ENCODE data around the gene DGCR8.

DGCR8 gene

DNA sequence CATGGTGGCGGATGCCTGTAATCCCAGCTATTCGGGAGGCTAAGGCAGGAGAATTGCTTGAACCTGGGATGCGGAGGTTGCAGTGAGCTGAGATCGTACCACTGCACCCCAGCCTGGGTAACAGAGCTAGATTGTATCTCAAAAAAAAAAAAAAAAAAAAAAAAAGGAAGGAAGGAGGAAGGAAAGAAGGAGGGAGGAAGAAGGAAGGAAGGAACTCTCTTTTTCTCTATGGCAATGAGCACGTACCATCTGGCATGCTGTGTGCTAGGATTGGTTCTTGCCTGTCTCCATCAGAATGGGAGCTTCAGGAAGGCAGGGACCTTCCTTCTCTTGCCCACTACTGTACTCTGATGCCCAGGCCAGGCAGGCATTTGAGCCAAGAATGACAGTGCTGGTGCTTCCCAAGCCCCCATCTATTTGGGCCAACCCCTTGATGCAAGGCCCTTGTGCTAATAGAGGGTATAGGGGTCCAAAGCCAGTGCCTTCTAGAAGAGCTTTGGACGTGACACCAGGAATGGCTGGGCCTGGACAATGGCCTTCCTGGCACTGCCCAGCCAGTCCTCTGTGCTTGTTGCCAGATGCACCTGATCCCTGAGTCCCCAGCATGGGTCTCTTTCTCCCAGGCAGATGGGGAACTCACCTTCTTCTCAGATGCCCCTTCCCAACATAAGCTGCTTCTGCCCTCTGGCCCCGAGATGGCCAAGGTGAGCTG lies 10.6 kb upstream of the DGCR8 start:
- DNase-seq, result no peak

DNA sequence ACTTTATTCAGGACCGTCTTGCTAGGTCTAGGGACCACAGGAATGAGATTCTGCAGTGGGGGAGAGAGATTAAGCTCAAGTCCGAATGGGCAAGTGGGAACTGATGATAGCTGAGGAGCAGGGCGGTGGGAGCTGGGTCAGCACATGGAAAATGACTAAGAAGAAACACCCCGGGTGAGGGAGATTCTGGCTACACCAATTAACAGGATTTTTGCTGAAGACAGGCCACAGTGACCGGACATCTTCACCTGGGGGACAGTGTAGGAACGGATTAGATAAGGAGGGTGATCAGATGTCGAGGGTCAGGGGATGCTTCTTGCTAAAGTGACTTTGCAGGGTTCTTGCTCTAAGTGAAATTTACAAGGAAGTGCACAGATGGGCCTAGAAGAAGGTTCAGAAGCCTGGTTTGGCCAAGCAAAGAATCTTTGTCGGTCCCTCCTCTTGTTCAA lies 8.5 kb upstream of the DGCR8 start:
- no peak for DNase-seq

DNA sequence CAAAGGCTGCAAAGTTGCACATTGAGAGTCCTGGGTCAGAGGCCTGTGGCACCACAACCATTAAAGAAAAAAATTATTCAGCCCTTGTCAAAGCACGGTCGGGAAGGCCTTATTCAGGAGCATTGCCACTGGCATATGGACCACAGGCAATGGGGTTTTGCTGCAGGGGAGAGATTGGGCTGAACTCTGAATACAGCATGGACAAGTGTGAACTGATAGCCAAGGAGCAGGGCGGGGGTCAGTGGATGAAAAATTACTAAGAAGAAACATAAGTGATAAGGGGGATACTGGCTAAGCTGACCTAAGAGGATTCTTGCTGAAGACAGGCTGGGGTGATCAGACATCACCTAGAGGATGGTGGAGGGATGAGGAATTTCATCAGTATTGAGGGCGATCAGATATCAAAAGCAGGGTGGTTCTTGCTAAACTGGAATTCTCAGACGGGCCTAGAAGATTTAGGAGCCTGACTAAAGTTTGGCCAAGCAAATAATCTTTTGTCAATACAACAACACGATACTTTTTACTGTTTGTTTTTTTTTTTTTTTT lies 3.3 kb upstream of the DGCR8 start:
- DNase-seq, result peak in 1 of 2 experiments; percentile 2

DNA sequence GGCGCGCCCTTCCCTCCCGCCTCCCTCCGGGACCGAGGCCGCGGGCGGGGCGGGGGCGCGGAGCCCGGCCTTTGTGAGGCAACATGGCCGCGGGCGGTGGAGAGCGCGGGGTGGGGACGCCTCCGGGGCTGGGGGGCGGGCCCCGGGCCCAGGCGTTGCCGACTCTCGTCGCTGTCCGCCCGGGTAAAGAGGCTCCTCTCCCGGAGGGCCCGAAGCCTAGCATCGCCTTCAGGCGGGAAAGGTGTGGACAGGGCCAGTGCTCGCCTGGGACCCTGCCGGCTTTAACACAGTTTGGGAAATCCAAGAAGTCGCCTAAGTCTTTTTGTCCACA lies 369 bp downstream of the DGCR8 start:
- DNase-seq, result peak in 1 of 2 experiments; percentile 12

DNA sequence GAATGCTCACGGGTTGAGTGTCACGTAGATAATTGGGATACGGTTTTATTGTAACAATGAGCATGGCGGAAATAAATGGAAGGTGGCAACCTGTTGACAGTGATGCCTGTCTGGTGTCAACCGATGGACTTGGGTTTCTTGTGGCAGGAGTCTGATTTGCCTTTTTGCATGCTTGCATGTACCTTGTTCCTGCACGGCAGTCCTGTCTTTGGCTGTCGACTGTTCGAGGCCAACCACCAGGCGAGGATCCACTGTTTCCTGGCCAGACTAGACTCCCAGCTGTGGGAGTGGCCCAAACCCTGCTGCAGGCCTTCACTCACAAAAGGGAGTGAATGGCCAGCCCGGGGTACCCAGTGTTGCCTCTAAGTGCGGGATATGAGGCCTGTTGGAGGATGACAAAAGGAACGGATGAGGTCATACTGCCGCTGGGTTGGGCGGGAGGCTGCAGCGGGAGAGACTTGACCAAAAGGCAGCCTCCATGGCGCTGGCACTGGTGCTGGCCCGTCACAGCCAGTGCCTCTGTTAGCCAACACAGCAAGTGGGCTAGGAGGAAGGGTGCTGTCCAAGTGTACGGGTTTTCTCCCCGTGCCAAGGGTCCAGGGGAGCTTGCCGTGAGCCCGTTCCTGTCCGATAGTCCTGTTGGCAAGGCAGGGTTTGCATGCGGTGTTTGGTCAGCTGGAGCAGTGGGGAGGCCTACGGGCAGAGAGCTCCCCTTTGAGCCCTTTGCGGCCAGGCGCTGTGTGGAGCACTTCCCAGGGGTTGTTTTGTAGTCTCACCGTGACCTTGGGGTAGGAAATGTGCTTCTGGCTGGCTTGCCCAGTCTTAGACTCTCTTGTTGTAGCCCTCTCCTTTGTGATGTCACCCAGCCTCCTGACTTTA lies 974 bp downstream of the DGCR8 start:
- peak in 1 of 2 experiments; percentile 12 for DNase-seq

DNA sequence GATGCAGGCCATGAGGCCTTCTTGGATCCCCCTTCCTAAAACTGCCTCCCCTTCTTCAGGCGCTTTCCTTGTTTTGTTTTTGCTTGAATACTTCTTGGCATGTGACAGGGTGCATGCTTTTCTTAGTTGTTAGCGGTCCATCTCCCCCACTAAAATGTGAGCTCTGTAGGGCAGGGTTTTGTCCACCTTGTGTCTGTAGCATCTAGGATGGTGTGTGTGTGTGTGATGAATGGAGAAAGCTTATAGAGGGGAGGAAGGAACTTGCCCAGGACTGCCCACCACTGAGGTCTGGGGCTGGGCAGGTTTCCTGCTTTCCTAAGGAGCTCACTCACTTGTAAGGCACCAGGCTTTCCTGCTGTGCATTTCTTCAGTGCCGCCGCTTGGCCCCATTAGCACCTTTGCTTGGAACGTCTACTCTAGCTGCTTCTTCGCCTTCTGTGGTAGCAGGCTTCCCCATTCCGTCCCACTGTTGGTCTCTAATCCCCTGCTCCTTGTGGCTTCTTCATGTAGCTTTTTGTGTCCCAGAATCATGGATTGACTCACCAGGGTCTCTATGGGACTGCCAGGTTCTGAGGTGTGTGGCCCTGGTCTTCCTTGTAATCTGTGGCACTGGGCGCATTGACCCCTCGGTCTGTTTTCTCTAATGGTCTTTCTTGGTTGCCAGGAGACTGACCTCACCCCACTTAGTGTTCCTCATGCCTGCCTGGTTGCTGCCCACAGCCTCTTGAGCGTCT lies 3.3 kb downstream of the DGCR8 start:
- DNase-seq, result no peak

DNA sequence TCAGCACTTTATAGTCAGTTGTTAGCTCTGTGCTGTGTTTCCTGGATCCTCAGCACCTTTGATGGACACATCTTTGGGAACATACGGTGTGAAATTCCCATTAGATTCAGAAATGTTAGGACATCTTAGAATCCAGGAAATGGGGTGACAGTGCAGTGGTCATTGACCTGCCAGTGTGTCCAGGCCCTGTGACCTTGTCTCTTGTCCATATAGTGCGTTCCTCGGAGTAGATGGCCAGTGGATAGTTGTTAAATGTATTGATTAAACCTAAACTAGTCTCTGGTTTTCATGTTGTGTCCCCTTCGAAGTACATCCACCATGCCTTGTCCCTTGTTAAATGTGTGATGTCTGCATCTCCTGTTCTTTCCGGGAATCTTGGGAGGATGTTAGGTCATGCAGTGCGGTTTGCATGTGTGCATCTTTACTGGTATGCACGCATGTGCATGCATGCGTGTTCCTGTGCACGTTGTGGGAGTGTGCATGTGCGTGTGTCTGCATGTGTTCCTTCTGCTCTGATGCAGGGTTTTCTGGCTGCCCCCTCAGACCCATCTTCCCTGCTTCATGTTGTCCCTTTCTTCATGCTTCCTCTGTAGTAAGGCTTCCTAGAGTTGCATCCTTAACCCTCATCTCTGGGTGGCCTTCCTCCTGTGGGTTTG lies 4.0 kb downstream of the DGCR8 start:
- DNase-seq, result no peak

DNA sequence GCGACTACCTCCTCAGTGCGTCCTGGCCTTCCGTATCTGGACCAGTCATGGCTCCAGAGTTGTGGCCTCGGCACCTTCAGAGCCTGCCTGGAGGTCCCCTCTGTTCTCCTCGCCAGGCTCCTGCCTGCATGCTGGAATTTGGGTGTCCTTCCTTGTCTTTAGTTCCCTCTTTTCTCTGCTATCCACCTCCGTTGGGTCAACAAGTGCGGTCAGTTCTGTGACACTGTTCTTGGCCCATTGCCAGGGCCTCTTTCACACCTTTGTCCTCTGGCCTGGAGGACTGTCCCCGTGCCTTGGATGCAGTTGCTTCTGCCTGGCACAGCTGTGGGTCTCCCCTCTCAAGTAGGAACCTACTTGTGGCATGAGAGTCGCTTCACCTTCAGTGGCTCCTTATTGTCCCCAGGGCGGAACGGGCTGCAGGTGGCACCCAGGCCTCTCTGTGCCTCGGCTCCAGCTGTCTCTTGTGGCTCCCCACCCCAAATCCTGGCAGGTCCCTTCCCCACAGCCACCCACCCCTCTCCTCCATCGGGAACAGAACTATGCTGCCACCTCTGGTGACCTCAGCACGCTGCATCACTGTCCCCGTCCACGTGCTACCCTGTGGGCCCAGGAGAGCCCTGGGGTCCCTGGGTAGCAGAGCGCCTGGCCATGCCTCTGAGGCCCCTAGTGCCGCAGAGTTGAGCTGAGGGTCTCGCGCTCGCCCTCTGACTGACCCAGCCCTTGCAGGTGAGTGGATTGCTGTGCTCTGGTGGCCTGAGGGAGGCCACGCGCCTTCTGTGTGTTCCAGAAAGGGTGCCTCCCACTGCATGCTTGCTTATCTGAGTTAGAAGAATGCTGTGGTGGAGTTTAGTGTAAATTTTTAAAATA lies 4.7 kb downstream of the DGCR8 start:
- peak in 1 of 2 experiments; percentile 41 for DNase-seq

DNA sequence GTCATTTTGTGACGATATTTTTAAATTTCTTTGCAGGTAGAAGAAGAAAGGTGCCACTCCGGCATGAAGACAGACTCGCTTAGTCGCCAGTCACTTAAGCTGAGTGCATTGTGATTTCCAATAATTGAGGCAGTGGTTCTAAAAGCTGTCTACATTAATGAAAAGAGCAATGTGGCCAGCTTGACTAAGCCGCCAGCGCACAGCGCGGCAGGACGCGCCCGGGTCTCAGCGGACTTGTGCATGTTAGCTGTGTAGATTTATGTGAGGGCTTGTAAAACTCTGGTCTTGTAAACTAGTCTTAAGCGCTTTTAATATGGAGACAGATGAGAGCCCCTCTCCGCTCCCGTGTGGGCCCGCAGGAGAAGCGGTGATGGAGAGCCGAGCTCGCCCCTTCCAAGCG lies 5.6 kb downstream of the DGCR8 start:
- DNase-seq, result no peak

DNA sequence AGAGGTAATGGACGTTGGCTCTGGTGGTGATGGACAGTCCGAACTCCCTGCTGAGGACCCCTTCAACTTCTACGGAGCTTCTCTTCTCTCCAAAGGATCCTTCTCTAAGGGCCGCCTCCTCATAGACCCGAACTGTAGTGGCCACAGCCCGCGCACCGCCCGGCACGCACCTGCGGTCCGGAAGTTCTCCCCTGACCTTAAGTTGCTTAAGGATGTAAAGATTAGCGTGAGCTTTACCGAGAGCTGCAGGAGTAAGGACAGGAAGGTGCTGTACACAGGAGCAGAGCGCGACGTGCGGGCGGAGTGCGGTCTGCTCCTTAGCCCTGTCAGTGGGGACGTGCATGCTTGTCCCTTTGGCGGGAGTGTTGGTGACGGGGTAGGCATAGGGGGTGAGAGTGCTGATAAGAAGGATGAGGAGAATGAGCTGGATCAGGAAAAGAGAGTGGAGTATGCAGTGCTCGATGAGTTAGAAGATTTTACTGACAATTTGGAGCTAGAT lies 6.1 kb downstream of the DGCR8 start:
- no peak for DNase-seq

DNA sequence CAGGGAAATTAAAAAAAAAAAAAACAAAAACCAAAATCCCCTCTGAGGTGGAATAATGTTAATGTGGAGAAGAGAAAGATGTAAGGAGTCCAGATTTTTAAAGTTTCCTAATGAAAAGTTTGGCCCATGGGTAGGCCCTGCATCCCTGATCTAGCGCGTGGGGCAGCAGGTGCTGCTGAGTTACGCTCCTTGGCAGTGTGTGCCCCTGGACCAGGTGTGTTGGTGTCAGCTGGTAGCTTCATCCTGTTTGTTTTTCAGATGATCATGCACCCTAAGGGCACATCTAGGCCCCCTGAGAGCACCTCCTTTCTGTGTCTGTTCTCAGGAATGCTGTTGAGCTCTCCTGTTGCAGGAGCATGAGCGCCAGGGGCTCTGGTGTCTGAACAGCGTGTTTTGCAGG lies 6.7 kb downstream of the DGCR8 start:
- no peak for DNase-seq

DNA sequence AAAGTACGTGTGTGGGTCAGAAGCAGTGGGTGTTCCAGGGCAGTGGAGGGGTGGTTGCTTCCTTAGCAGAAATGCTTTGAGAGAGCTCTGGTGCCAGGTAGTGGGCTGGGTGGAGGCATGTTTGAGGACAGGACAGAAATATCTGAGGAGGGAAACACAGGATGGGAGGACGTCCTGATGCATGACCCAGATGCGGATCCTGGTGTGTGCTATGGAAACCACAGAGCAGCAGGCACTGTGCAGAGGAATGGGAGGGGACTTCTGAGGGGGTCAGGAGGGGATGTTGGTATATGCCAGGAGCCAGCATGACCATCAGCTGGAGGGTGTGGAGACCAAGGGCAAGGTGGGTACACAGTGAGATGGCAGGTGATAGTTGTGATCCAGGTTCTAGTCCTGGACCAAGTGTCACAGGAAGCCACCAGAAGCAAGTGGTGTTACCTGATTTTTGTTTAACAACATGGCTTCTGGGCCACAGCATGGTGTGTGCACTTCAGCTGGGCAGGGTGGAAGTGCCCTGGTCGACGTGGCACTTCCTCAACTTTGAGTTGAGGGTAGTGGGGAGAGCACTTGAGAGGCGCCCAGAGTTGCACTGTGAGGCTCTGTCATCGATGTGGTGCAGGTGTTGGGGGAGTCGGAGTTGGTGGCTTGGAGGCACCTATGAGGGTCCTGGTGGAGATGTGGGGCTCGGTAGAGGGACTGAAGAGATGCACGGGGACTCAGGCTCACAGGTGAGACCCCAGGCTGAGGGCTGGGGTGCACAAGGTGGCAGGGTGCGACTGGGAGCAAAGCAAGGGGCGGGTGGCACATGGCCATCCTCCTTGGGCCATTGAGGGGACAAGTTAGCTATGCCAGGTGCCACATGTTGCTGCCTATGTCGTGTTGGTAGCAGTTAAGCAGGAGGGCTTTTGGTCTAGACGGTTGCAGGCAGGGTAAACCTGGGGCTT lies 7.5 kb downstream of the DGCR8 start:
- no peak for DNase-seq

DNA sequence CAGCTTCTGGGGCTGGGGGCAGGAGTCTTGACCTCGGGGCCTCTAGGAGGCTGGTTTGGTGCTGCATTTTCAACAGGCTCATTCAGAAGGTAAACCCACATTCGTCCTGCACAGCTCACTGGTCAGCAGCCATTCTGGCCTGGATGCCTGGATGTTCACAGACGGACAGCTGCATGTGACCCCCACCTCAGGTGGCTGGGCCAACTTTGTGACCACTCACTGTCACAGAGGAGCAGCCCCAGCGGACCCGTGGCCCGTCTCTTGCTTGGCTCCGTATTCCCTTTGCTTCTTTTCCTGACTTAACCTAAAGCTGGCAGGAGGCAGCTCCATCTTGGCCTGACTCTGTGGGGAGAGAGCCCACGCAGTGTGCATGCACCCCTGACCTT lies 8.2 kb downstream of the DGCR8 start:
- DNase-seq, result no peak

DNA sequence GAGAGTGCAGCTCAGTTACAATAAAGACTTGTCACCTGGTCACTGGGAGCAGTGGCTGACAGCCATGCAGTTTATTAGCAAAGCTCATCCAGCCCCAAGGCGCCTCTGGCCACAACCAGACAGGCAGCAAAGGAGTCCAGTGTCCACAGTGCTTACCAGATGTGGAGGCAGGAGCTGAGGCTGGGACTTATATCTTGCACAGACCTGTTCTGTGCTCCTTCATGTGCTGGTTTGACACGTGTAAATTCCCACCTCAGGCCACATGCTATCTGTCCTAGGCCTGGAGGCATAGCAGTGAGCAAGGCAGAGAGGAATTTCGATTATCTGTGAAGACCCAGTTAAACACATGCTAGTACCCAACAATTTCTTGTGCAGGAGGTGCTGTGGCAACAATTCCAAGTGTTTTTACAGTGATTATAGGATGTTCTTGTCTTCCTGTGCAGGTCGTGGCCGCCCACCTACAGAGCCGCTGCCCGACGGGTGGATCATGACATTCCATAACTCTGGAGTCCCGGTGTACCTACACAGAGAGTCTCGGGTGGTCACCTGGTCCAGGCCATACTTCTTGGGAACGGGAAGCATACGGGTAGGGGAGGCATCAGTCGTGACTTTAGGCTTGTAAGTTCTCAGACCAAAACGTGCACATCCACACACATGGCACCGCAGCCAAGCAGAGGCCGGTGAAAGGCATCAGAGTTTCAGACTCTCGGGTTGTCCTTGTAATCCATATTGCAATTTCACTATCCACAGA lies 9.4 kb downstream of the DGCR8 start:
- DNase-seq, result no peak

DNA sequence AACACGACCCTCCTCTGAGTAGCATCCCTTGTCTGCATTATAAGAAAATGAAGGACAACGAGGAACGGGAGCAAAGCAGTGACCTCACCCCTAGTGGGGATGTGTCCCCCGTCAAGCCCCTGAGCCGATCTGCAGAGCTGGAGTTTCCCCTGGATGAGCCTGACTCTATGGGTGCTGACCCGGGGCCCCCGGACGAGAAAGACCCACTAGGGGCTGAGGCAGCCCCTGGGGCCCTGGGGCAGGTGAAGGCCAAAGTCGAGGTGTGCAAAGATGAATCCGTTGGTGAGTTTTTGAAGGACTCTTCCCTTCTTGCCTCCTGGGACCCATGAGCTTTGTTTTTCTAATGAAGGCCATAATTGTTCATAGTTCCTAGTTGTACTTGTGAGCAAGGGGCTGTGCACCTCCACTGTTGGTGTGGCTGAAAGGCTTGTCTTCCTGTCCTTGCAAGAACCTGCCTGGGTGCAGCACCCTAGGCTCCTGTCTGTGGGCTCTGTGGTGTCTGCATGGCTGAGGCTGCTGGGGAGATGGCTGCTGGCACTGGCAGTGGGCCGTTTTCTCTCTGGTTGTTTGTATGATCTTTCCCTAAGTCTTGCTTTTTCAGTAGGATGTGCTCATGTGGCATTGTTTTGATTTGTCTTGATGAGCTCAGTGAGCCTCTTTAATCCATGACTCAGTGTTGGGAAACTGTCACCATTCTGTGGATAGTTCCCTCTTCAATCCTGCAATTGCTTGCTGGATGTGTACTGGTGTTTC lies 10.1 kb downstream of the DGCR8 start:
- DNase-seq, result no peak

DNA sequence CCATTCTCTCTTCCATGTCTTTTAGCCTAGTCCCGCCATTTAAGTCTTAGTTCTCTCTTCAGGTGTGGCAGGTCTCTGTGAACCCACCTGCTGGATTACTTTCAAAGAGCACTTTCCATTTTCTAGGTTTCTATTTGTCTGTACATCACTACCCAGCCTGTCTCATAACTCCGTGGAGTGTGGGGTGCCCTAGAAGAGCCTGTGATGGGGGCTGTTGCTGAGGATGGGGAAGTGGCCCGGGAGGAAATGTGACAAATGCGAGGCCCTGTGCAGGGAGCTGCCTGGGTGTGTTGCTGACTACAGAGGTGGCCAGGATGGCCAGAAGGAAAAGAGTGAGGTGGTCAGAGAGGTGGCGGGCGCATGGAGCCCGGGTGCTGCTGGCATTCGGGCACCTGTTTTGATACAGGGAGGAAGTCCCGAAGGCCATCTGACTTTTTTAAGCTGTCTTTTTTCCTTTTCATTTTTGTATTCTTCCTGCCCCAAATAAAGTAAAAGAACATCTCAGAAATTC lies 10.7 kb downstream of the DGCR8 start:
- DNase-seq, result peak; percentile 25 to 35

DNA sequence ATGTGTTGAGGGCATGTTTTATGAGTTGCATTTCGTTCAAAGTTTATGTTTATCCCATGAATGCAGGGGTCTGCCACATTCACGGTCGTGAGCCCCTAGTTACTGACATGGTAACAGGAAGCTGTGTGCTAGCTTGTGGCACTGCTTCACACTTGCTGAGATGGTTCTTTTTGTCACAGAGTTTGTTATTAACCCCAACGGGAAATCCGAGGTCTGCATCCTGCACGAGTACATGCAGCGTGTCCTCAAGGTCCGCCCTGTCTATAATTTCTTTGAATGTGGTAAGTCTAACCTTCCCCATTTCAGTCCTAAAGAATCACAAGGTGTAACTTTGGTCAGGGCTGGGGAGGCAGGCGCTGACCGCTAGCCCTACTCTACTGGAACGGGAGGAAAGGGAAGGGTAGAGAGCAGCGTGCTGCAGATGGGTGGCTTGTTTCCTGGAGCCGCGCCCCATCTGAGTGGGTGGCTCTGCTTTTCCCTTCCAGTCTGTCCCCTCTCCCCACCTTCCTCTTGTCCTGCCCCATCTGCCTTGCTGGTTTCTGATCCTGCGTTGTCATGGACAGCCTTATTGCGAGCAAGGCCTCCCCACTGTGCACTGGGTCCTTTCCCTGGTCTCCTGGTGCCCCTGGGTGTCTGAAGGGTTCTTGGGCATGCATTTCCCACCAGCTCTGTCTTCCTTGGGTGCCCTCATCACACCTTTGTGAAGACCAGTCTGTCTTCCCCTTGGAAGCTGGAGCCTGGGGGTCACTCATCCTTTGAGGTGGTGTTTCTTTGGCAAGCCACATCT lies 11.8 kb downstream of the DGCR8 start:
- no peak for DNase-seq

DNA sequence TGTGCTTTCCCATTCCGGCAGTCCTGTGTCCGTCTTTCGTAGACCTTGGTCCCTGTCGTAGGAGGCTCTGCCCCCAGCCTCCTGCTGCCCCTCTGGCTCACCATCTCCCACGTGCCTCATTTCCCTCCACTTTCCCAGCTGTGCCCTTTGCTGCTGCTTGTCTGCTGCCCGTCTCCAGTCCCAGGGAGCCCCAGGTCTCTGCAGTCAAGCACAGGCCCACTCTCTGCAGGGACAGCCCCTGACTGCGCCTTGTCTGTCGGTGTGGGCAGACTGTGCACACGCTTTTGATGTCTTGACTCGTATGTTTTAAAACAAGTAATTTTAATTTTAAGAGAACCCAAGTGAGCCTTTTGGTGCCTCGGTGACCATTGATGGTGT lies 12.4 kb downstream of the DGCR8 start:
- DNase-seq, result no peak
